SW 1271 (cell line): ENCODE measurements around the gene SLC45A1.
A peak's percentile ranks its signal among the peaks of the same experiment; 100 is the strongest.
"Not testable (repeated sequence)": the region's sequence is repeated elsewhere in the genome, so short reads cannot be mapped to it uniquely, and the experiment has no call there.

Source experiments
- DNase-seq, 2 experiments: peaks; one replicate each; lab custom pipeline; 2025; lab: John Stamatoyannopoulos, UW

The SLC45A1 gene

DNA sequence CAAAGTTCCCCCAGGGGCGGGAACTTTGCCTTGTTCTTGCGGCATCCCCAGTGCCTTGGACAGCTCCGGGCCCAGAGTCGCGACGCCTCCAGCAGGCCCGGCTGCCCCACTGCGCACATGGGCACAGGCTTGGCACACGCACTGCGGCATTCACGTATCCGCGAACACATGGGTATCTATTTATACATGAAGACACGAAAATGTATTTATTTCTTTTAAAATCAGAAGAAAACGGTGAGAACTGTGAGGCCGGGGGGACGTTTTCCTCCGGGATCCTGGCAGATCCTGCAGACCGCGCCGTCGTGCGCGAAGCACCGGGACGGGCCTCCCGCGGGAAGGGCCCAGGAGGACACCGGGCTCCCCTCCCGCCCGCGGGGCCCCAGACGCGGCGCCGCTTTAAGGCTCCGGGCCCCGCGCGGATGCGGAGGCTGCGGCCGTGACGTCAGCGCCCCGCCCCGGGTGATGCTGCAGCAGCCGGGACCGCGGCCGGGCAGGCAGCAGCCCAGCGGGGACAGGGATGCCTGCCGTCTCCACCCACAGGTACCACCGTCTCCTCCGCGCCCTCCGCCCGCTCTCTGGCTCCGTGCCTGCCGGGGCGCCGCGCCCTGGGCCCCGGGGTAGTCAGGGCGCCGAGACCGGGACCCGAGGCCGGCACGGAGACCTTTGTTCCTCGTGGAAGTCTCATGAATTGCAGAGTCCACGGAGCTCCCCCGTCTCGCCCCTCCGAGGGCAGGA is at the start of gene SLC45A1:
Gene SLC45A1 (plus strand): TSS at position 468 of the 735 bp plus-strand sequence. CDS start 6,216 bp downstream, outside the sequence.
- DNase-seq = peak in 1 of 2 experiments; percentile 9

DNA sequence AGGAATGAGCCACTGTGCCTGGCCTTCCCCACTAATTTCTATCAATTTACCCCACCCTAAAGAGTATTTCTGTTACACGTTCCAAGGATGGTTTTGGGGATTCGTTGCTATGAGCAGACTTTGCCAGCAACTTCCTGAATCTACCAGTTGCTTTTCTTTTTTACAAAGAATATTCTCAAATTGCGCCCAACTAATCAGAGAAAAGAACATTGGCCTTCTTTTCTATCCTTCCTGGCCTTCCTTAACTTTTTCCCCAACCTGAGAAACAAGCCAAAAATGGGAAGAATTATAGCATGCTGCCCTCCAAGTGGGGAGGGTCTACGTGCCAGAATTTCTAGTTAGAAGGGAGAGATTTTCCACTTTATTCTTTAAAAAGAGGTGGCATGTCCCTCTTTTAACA is 44.9 kb upstream of the SLC45A1 start:
- no peak for DNase-seq

DNA sequence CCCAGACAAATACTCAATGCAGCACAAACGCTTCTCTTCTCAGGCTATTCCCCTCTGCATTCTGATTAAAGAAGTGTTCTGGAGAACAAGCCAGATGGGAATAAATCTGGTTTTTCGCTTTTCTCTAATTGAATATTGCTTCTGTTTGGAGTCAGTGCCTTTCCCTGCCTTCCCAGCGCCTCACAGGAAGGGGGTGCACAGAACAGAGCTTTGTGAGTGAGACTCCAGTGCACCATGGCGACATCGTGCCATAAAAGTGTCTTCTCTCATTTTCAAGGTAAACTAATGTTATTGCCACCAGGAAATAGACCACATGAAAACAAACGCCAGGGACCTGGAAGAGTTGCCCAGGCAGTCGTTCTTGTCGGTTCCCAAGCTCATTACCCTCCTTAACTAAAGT is 43.6 kb upstream of the SLC45A1 start:
- no peak for DNase-seq

DNA sequence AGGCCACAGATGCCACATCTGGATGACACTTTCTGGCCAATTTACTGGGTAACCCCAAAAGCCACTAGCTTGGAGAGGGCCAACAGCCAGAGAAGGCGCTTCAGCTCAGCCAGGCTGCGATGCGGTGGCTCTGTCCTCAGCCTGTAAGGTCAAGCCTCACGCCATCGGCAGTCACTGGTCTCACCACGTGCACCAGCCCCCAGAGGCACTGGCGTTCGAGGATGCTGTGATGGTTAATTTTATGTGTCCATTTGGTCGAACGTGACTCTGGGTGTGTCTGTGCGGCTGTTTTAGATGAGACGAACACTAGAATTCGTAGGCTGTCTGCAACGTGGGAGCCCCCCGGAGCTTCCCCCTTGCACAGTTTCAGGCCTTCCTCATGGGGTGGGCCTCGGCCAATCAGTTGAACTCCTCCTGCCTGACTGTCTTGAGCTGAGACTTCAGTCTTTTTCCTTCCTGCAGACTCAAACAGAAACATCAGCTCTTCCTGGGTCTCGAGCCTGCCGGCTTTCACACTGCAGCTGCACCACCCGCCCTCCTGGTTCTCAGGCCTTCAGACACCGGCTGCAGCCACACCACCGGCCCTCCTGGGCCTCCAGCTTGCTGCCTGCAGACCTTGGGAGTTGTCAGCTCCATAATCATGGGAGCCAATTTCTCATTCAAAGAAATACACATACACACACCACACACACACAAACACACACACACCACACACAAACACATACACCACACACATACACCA is 41.6 kb upstream of the SLC45A1 start:
- peak in 1 of 2 experiments; percentile 3 for DNase-seq

DNA sequence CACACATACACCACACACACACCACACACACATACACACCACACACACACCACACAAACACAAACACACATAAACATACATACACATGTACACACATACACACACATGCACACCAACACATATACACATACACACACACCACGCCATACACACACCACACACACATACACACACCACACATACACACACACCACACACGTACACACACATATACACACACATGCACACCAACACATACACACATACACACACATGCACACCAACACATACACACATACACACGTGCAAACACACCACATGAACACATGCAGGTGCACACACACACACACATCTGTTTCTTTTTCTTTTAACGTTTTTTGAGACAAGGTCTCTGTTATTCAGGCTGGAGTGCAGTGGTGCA is 41.0 kb upstream of the SLC45A1 start:
- no peak for DNase-seq

DNA sequence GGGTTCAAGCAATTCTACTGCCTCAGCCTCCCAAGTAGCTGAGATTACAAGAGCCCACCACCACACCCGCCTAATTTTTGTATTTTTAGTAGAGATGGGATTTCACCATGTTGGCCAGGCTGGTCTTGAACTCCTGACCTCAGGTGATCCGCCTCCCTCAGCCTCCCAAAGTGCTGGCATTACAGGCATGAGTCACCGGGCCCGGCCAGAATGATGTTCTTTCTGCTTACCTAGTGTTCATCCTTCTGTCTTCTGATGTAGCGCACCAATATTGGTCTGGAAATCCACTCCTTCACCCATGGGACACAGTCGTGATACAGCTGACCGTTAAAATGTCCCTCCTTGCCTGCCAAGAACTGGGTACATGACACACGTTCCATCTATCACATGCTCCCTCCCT is 39.2 kb upstream of the SLC45A1 start:
- DNase-seq = not testable (repeated sequence)

DNA sequence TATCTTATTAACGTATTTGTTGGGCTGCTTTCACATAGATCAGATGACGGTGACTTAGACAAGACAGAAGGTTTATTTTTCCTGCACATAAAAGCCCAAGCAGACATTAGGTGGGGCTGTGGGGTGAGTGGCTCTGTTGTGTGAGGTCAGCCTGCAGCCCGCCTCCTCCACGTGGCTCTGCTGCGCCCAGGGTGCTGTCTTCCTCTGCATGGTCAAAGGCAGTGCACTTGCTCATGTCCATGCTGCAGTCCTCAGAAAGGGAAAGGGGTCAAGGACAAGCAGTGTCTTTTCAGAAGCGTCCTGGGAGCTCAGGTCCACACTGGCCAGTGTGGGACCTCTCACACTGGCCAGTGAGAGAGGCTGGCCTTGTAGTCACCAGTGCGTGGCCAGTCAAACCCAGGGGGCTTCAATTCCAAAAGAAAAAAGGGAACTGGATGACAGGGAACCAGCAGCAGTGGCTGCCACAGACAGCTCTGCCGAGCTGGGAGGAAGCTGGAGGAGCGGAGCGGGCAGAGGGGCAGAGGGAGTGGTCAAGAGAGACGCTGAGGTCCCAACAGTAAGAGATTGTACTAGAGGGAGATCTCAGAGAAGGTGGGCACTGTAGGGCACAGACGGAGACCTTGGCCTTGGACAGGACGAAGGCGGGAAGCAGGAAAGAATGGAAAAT is 35.9 kb upstream of the SLC45A1 start:
- DNase-seq = no peak

DNA sequence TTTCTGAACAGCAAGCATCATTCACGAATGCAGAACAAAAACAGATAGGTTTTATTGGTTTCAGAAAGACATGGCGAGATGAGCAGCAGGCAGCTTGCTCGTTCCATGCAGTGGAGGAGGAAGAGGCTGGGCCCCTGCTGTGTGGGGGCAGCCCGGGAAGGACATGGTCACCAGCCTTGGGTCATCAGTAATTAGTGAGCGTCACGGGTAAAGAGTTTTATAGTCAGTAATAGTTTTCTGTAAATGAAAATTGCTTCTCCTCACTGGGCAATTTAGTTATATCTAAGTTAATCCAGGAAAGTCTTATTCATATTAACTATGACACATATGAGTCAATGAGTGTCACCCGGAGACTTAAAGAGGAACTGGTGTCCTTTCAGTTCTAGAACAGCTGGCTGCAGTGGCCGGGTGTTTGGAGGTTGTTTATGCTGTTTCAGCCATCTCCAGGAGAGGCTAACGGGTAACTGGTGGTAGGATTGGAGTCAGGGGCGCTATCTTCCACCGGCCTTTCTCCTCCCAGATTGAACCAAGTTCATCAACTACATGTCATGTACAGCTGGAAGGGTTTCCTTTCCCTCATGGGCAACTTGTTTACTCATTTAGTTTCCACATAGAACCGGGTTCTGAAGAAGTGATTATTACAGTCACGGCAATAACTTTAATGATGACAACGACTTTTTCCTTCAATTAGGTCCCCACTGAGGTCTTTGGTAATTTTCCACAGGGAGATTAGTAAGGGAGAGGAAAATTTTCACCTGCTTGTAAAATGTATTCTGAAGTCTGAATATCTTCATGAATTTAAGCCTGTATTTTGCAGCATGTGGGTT is 34.6 kb upstream of the SLC45A1 start:
- DNase-seq = no peak

DNA sequence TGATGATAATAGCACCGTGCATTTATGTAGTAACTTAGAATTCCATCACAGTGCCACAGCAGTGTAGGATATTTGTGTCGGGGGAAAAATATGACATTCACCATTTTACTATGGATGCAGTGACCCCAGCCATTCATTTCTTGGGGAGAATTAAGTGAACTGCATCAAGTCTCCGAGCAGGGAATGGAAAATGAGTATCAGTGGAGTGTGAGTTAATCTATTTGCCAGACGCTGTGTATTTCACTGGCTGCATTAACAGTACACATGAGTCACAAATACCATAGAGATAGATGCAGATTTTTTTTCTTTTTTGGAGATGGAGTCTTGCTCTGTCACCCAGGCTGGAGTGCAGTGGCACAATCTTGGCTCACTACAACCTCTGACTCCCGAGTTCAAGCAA is 33.8 kb upstream of the SLC45A1 start:
- DNase-seq = no peak

DNA sequence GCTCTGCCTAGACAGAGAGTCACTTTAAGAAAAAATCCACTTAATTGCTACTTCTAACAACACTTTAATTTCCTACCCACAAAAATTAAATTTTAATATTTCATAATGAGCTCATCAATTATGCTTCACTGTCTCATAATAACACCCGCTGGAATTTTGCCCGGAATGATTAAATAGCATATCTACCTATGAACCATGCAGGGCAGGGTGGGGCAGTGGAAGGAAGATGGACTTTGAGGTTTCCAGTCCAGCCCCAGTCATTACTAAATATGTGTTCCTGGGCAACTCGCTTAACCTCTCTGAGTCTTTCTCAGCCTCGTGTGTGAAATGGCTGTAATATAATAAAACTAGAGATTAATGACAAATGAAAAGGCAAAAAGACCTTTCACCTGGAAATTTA is 32.8 kb upstream of the SLC45A1 start:
- DNase-seq = no peak

DNA sequence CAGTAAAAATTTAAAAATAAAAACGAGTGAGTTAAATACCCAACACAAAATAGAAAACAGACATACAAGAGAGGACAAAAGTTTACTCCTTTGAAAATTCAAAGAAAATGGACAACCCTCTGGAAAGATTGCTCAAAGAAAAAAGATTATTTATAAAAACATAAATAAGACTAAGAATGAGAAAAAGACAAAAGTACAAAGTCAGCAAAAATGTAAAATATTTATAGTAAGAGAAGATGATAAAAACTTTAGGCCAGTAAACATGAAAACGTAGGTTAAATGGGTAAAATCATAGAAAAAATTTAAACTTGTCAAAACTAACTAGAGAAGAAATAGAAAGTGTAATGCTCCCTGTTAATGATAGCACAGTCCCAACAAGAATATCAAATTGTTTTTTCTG is 31.9 kb upstream of the SLC45A1 start:
- DNase-seq = no peak

DNA sequence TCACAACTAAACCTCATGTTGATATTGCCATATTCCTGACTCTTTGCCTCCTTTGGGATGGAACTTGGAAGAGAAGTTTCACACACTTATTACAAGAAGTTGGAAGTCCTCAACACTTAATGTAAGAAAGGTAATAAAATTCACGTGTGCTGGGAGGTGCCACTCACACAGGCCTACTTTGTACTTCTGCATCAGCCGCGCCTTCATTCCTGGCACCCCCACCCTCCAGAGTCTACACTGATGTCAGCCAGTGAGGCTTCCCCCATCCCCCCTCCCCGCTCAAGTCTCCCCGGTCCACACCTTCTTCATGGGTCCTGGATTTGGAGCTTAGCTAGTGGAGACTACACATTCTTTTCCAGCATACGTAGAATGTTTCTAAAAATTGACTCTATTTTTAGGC is 24.8 kb upstream of the SLC45A1 start:
- no peak for DNase-seq

DNA sequence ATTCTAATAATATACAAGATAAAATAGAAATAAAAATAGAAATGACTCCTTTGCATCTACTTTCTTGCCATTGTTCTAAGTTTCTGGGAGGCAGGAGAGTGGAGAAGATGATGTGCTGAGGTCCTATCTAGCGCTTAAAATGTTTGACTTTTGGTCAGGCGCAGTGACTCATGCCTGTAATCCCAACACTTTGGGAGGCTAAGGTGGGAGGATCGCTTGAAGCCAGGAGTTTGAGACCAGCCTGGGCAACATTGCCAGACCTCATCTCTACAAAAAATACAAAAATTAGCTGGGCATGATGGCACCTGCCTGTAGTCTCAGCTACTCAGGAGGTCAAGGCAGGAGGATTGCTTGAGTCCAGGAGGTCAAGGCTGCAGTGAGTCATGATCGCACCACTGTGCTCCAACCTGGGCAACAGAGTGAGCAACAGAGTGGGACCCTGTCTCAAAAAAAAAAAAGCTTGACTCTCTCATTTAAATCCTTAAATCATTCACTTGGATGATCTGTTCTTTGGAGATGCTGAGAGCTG is 24.2 kb upstream of the SLC45A1 start:
- DNase-seq = no peak

DNA sequence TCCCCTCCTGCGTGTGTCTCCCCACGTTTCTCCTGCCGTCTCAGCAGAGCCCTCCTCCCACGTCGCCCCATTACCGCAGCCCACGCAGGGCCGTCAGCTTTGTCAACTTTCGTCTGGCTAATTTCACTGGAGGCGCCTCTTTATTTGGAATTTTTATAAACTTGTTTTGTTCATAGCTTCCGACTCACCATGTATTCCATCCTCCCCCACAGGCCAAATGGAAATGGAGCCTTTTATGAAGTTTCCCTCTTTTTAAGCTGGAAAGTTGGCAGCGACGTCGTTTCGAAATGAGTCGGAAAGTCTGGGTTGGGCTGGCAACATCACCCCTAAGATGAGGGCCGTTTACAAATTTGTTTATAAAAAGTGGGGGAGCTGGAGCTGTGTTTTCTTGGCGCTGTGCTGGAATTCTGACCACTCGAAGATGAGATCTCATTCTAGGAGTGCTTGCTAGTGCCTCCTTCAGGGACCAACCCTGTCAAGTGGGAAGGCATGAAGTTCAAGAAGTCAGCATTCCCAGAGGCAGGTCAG is 23.7 kb upstream of the SLC45A1 start:
- DNase-seq = no peak

DNA sequence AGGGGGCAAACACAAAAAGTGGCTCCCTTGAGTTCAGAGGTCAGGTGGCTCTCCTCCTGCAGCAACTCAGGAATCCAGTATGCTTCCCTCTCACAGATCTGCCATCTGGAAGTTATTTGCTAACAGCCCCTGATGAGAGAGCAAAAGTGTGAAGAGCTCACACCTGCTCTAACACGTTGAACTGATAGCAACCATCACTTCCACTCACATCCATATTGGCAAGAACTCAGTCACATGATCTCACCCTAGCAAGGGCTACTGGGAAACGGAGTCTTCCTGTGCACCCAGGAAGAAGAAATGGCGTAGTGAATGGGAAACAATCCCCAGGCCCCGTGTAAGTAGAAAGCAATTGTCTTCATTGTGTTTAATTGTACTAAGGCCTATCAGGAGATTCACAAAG is 20.7 kb upstream of the SLC45A1 start:
- DNase-seq = no peak

DNA sequence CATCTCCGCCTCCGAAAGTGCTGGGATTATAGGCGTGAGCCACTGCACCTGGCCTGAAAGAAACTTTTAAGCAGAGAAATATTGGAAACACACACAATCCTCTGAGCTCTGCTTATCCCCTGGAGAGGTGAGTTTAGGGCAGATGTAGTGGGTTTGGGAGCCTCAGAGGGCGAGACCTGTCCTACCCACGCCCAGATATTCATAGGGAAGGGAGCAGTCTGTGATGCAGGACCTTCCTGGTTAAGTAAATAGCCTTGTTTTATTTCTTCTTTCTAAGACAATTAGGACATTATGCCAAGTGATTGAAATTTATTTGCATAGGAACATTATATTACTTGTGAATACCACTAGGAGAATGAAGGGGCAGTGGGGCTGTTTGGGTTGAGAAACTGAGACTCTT is 18.0 kb upstream of the SLC45A1 start:
- no peak for DNase-seq

DNA sequence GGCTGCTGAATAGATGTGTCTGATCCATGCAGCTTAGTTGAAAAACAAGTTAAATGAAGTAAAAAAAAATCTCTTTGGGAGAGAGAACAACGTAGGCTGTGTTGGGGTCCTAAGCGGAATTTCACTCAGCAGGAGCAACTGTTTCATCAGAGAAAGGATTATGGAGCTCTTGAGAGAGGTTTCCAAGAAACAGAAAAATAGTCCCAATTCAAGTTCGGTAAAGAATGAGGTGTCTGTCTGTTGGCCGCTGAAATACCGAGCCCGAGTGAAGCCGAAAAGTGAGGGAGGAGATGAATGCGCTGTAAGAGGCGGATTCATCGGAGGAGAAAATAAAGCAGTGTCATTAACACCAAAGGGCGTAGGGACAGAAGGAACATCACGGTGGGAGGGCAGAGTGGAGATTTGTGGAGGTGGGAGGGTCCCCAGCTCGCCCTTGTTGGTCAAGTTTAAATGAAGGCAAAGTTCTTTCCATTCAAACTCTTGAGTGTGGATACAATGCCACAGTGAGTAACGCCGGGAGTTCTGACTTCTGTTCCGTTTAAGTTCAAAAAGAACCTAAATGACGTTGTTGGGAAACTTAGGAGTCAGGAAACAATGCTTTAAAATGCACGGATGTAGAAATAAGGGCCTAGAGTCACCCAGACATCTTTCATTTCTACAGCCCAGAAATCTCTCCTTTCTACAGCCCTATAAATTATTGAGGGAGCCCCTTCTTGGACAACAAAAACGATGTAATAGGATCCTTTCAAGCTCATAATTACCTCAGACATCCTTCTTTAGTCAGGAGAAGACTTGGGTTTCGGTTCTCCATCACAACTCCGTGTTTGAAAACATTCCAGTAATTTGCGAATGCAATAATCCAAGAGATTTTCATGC is 15.6 kb upstream of the SLC45A1 start:
- no peak for DNase-seq

DNA sequence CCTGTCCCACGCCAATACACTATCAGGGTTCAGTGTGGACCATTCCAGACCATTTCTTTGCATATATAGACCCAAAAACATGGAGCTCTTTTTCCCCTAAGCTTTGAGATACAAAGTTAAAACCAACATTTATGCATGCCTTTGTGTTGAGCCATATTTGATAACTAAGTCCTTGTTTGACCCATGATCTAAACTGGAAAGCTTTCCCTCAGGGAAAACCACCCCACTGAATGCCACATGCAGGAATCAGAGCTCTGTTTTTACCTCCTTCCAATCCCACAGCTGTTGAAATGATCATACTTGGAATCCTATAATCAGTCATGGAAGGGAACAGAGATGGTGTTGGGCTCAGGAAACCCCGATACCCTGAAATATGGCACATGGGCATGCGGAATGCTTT is 14.8 kb upstream of the SLC45A1 start:
- no peak for DNase-seq

DNA sequence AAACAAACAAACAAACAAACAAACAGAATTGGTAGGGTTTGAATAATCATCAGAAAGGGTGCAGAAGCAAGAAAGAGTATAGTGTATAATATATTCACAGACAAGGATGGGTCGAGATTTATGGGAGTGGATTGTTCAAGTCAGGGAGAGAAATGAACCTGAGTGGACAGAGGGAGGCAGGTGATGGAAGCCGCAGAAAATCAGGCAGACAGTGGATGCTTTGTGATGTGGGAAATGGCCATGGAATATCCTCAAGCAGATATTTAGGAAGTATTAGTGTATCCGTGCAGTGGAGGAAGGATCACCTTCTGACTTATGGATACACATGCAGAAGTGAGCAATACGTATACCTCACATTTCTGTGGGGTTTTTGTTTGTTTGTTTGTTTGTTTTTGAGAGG is 14.0 kb upstream of the SLC45A1 start:
- DNase-seq = no peak

DNA sequence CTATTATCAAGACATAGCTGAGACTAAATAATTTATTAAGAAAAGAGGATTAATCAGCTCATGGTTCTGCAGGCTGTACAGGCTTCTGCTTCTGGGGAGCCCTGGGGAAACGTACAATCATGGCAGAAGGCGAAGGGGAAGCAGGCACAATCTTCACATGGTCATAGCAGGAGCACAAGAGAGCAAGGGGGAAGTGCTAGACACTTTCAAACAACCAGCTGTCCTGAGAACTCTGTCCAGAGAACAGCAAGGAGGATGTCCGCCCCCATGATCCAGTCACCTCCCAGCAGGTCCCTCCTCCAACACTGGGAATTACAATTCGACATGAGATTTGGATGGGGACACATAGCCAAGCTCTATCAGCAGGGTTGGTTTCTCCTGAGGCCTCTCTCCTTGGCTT is 10.3 kb upstream of the SLC45A1 start:
- no peak for DNase-seq
